K562 (cell line): Measurements from ENCODE around the gene MAP2K6. TPM values are rescaled to one million over a fixed set of nuclear protein-coding genes. Genes with fewer than 3 reads are reported as not detected.

Experiments
- ATAC-seq: fragments of 200-7000 bp; cut with Tn5 transposase; 3 replicates; pipeline ENCODE4 v1.9.1; 2020; ENCODE audit warnings: moderate library complexity
- BruUV-seq: library from RNA; stranded (reverse); fragments of 400-500 nt; replicated peaks from 2 replicates; lab custom pipeline; 2021; lab: Mats Ljungman, UMichigan
- CTCF ChIA-PET: fragments of 300-600 bp; formaldehyde crosslinking; extraction: SDS; loops from one replicate; lab custom pipeline; 2021; ENCODE audit warnings: low intra/inter-chr PET ratio; lab: Yijun Ruan, JAX
- POLR2A ChIA-PET: fragments of 300-600, 350-650 bp; sonication (Branson Sonifier 250); formaldehyde crosslinking; extraction: SDS; loops from one replicate; lab custom pipeline; 2021; ENCODE audit warnings: antibody characterized with exemption, inconsistent platforms; lab: Yijun Ruan, JAX
- DNase-seq, 4 experiments: peaks; one replicate each; pipeline versions ENCODE4 v3.0.0 to v3.0.0-alpha.2; 2011 to 2018; ENCODE audit warnings: low spot score in 3 of 4, mixed read lengths in 3 of 4; ENCODE audit errors: extremely low read depth in 1 of 4
- FAIRE-seq: peaks from 2 replicates; lab custom pipeline; 2011; peaks lifted over from hg19 to GRCh38; lab: Jason Lieb, UNC
- H2AFZ ChIP-seq: 2 replicates; pipeline ENCODE4 v1.6.0; 2011; ENCODE audit warnings: low read depth, low read length, control low read depth, inconsistent platforms
- H3K27ac ChIP-seq: fragments of 200-600 bp; 3 replicates; pipeline ENCODE4 v1.8.0; 2011; ENCODE audit warnings: low read depth, mild to moderate bottlenecking, control low read depth, inconsistent platforms, low read length, moderate library complexity, mixed read lengths; ENCODE audit errors: extremely low read depth
- H3K27me3 ChIP-seq, 2 experiments: fragments of 300-600 bp in 1 of 2; 2 replicates in 1 of 2; 3 replicates in 1 of 2; pipeline versions ENCODE4 v1.6.0 to v1.8.0; 2011; ENCODE audit warnings: inconsistent platforms in 2 of 2, low read length in 2 of 2, mild to moderate bottlenecking in 1 of 2, mixed read lengths in 1 of 2, moderate library complexity in 1 of 2; ENCODE audit not compliant: control insufficient read depth in 2 of 2, insufficient read depth in 2 of 2
- H3K36me3 ChIP-seq: fragments of 300-600 bp; 3 replicates; pipeline ENCODE4 v1.8.0; 2011; ENCODE audit warnings: mild to moderate bottlenecking, low read length, inconsistent platforms; ENCODE audit not compliant: control insufficient read depth, insufficient read depth
- H3K4me1 ChIP-seq, 2 experiments: fragments of 200-600 bp in 1 of 2; replicated peaks in 1 of 2; 2 replicates in 1 of 2; 3 replicates in 1 of 2; pipeline versions ENCODE4 v1.5.1 to v1.8.0; 2011; ENCODE audit warnings: inconsistent platforms in 2 of 2, low read length in 2 of 2, mild to moderate bottlenecking in 1 of 2, mixed read lengths in 1 of 2, moderate library complexity in 1 of 2; ENCODE audit not compliant: control insufficient read depth in 2 of 2, insufficient read depth in 2 of 2
- H3K4me2 ChIP-seq: 2 replicates; pipeline ENCODE4 v1.6.1; 2011; ENCODE audit warnings: low read length, control low read depth, inconsistent platforms, mixed read lengths; ENCODE audit not compliant: insufficient read depth
- H3K4me3 ChIP-seq: fragments of 200-600 bp; sonication (generic), shearing (Covaris generic); 2 replicates; pipeline ENCODE4 v1.5.1; 2016; ENCODE audit warnings: control low read depth, inconsistent platforms
- H3K79me2 ChIP-seq: fragments of 200-600 bp; 3 replicates; pipeline ENCODE4 v1.8.0; 2011; ENCODE audit warnings: low read length, inconsistent platforms; ENCODE audit not compliant: control insufficient read depth, insufficient read depth
- H3K9ac ChIP-seq, 2 experiments: 2 replicates each; pipeline versions ENCODE4 v1.6.0 to v1.6.1; 2011; ENCODE audit warnings: low read depth in 2 of 2, low read length in 2 of 2, control low read depth in 1 of 2, inconsistent platforms in 1 of 2, mild to moderate bottlenecking in 1 of 2, mixed read lengths in 1 of 2; ENCODE audit not compliant: insufficient read depth in 1 of 2
- H3K9me1 ChIP-seq: one replicate; pipeline ENCODE4 v1.6.0; 2011; ENCODE audit warnings: inconsistent platforms, mild to moderate bottlenecking, low read length, moderate library complexity; ENCODE audit not compliant: control insufficient read depth, insufficient read depth
- H3K9me3 ChIP-seq: replicated peaks from 2 replicates; pipeline ENCODE4 v1.5.1; 2011; ENCODE audit warnings: low read depth, low read length, inconsistent platforms; ENCODE audit not compliant: control insufficient read depth, insufficient read depth
- H4K20me1 ChIP-seq: replicated peaks from 2 replicates; pipeline ENCODE4 v1.6.1; 2011; ENCODE audit warnings: low read length, inconsistent platforms, mixed read lengths; ENCODE audit not compliant: control insufficient read depth, insufficient read depth
- ASH1L ChIP-seq: fragments of 450-650 bp; IDR thresholded peaks from 2 replicates; pipeline ENCODE4 v1.6.1; 2018; ENCODE audit warnings: borderline replicate concordance, mild to moderate bottlenecking, low read depth; ENCODE audit not compliant: partially characterized antibody
- BRD4 ChIP-seq: fragments of 200-600 bp; sonication (generic); IDR thresholded peaks from 2 replicates; pipeline ENCODE4 v1.6.1; 2017; ENCODE audit warnings: inconsistent platforms
- ELK3 ChIP-seq: fragments of 450-650 bp; formaldehyde crosslinking; IDR thresholded peaks from 2 replicates; pipeline ENCODE4 v1.4.0; 2020; ENCODE audit warnings: mild to moderate bottlenecking
- IRF2 ChIP-seq: sonication (generic); formaldehyde crosslinking; IDR thresholded peaks from 2 replicates; pipeline ENCODE4 v1.8.1; 2022; ENCODE audit warnings: mild to moderate bottlenecking, missing genetic modification reagents
- LCOR ChIP-seq: sonication (generic); formaldehyde crosslinking; IDR thresholded peaks from 2 replicates; pipeline ENCODE4 v1.8.0; 2022; ENCODE audit warnings: mild to moderate bottlenecking, missing genetic modification reagents
- TFAM ChIP-seq: fragments of 250-450 bp; sonication (Bioruptor Pico); conservative IDR thresholded peaks from 2 replicates; pipeline ENCODE4 v1.5.0; 2021; ENCODE audit warnings: mild to moderate bottlenecking, moderate library complexity
- ZBTB17 ChIP-seq: fragments of 450-650 bp; formaldehyde crosslinking; IDR thresholded peaks from 2 replicates; pipeline ENCODE4 v1.4.0; 2020; ENCODE audit warnings: mild to moderate bottlenecking
- ZNF12 ChIP-seq: sonication (generic); formaldehyde crosslinking; IDR thresholded peaks from 2 replicates; pipeline ENCODE4 v1.4.0; 2020; ENCODE audit warnings: mild to moderate bottlenecking, missing genetic modification reagents
- ZNF354B ChIP-seq: fragments of 250-450 bp; sonication (Bioruptor Pico); IDR thresholded peaks from 2 replicates; pipeline ENCODE4 v1.4.0; 2020
- ZNF780A ChIP-seq: fragments of 250-450 bp; sonication (Bioruptor Pico); IDR thresholded peaks from 2 replicates; pipeline ENCODE4 v1.5.0; 2021; ENCODE audit warnings: mild to moderate bottlenecking
- ZNF785 ChIP-seq: fragments of 250-450 bp; sonication (Bioruptor Pico); IDR thresholded peaks from 2 replicates; pipeline ENCODE4 v1.4.0; 2020; ENCODE audit warnings: mild to moderate bottlenecking
- WGBS: fragments of 100-300 bp; shearing (Covaris generic); methylation state at CpG from one replicate; pipeline ENCODE4 v1.1.6; 2016; ENCODE audit warnings: low coverage, mixed read lengths; ENCODE audit not compliant: insufficient coverage; ENCODE audit errors: missing lambda C conversion rate; 5-methylcytosine and 5-hydroxymethylcytosine counted together
- in situ Hi-C: fragments of 300-500 bp; cut with MboI; formaldehyde crosslinking; loops from 4 replicates; pipeline ENCODE4 v1.15.0; 2018; ENCODE audit warnings: inconsistent platforms, mixed read lengths
- intact Hi-C: fragments of 100-400 bp; cut with micrococcal nuclease; formaldehyde crosslinking; loops from 2 replicates; pipeline ENCODE4 v1.14.2; 2022
- polyA plus RNA-seq, 8 experiments: library from polyadenylated mRNA; depleted of rRNA in 4 of 8; stranded (reverse) in 5 of 8; unstranded in 3 of 8; fragments of >200 nt; fragmentation: Nextera tagmentation in 2 of 8; fragmentation: Illumina TruSeq in 1 of 8; extraction: Ambion mirVana in 2 of 8; extraction: Trizol in 1 of 8; gene quantifications; 2 replicates each; pipeline versions ENCODE4 v1.2.1 to v1.2.3, GENCODE V29; 2011 to 2014; ENCODE audit warnings: inconsistent platforms in 1 of 8, missing spikeins in 1 of 8
- total RNA-seq, 7 experiments: library from RNA; depleted of rRNA in 6 of 7; stranded (reverse); fragments of >200 nt in 6 of 7; fragmentation: Illumina TruSeq in 2 of 7; extraction: Trizol in 2 of 7; gene quantifications; 2 replicates each; pipeline versions ENCODE4 v1.2.1 to v1.2.3, GENCODE V29; 2011 to 2021; ENCODE audit warnings: low replicate concordance in 1 of 7
- TF ChIP-seq, protein P1 (sequence below): sonication (generic); formaldehyde crosslinking; IDR thresholded peaks from 2 replicates; pipeline ENCODE4 v1.8.0; 2022; ENCODE audit warnings: missing genetic modification reagents, mild to moderate bottlenecking, moderate library complexity, borderline replicate concordance
- TF ChIP-seq, protein P2 (sequence below), 2 experiments: fragments of 450-650 bp; IDR thresholded peaks; 2 replicates each; pipeline ENCODE4 v1.6.1; 2016
- TF ChIP-seq, protein P3 (sequence below), 2 experiments: fragments of 200-800 bp in 1 of 2; sonication (Bioruptor generic) in 1 of 2; sonication (generic) in 1 of 2; formaldehyde crosslinking in 1 of 2; IDR thresholded peaks in 1 of 2; conservative IDR thresholded peaks in 1 of 2; 2 replicates each; pipeline versions ENCODE4 v1.5.0 to v1.6.1; 2016 to 2020; ENCODE audit warnings: missing compliant biosample characterization in 1 of 2, missing genetic modification characterization in 1 of 2, missing genetic modification reagents in 1 of 2
- TF ChIP-seq, protein P4 (sequence below), 3 experiments: fragments of 200-800 bp in 1 of 3; fragments of 250-450 bp in 1 of 3; fragments of 450-650 bp in 1 of 3; sonication (Bioruptor Pico) in 1 of 3; sonication (Bioruptor generic) in 1 of 3; formaldehyde crosslinking in 1 of 3; IDR thresholded peaks; 2 replicates each; pipeline versions ENCODE4 v1.6.1 to v1.8.0; 2016 to 2022; ENCODE audit warnings: mild to moderate bottlenecking in 2 of 3, missing genetic modification characterization in 2 of 3, missing compliant biosample characterization in 1 of 3, moderate library complexity in 1 of 3

Gene MAP2K6
- total and polyA plus RNA-seq, 9 of the 15 experiments (the other 6 are each of a cell fraction or from before 2014, with no cell fraction given), result 0.07 to 0.13 TPM; not detected in 7

GRCh38 chr17:69572747-69573146, 158.2 kb downstream of the MAP2K6 start:
- Histone ChIP-seq H3K27ac (no peak overlapping the region), H4K20me1 (no peaks in the 10 kb centered on the region), H3K9me3 (no peaks in the 10 kb centered on the region), H3K9me1 (no peaks in the 10 kb centered on the region), H3K36me3 (no peaks in the 10 kb centered on the region), H2AFZ (no peak overlapping the region), H3K4me3 (no peak overlapping the region), H3K9ac (no peak overlapping the region), H3K79me2 (no peaks in the 10 kb centered on the region), H3K4me1 (no peaks in the 10 kb centered on the region), H3K4me2 (no peak overlapping the region), H3K27me3 (no peaks in the 10 kb centered on the region)
- ChIA-PET CTCF (no interaction called here), POLR2A (no interaction called here)
- no peak for ATAC-seq
- in situ Hi-C loops (no loop called here), intact Hi-C loops (no loop called here)
- 0% methylated on average over 1 of the region's 3 CpGs for WGBS
- BruUV-seq, result no TSS peak
- FAIRE-seq, result no peak
- no peak for DNase-seq
- no peak for TF ChIP-seq ELK3 (CRISPR knock-in tag)
- no peak for TF ChIP-seq BRD4
- TF ChIP-seq ZNF780A (CRISPR knock-in tag), result no peak
- no peak for TF ChIP-seq ZBTB17 (CRISPR knock-in tag)
- TF ChIP-seq, protein P1, sequence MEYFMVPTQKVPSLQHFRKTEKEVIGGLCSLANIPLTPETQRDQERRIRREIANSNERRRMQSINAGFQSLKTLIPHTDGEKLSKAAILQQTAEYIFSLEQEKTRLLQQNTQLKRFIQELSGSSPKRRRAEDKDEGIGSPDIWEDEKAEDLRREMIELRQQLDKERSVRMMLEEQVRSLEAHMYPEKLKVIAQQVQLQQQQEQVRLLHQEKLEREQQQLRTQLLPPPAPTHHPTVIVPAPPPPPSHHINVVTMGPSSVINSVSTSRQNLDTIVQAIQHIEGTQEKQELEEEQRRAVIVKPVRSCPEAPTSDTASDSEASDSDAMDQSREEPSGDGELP, result no peak
- TF ChIP-seq, protein P2, sequence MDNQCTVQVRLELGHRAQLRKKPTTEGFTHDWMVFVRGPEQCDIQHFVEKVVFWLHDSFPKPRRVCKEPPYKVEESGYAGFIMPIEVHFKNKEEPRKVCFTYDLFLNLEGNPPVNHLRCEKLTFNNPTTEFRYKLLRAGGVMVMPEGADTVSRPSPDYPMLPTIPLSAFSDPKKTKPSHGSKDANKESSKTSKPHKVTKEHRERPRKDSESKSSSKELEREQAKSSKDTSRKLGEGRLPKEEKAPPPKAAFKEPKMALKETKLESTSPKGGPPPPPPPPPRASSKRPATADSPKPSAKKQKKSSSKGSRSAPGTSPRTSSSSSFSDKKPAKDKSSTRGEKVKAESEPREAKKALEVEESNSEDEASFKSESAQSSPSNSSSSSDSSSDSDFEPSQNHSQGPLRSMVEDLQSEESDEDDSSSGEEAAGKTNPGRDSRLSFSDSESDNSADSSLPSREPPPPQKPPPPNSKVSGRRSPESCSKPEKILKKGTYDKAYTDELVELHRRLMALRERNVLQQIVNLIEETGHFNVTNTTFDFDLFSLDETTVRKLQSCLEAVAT (IDR thresholded peaks at IDR 0.05), result no peak
- no peak for TF ChIP-seq ZNF12 (CRISPR knock-in tag)
- no peak for TF ChIP-seq IRF2 (CRISPR knock-in tag)
- TF ChIP-seq, protein P3, sequence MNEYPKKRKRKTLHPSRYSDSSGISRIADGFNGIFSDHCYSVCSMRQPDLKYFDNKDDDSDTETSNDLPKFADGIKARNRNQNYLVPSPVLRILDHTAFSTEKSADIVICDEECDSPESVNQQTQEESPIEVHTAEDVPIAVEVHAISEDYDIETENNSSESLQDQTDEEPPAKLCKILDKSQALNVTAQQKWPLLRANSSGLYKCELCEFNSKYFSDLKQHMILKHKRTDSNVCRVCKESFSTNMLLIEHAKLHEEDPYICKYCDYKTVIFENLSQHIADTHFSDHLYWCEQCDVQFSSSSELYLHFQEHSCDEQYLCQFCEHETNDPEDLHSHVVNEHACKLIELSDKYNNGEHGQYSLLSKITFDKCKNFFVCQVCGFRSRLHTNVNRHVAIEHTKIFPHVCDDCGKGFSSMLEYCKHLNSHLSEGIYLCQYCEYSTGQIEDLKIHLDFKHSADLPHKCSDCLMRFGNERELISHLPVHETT (CRISPR knock-in tag; conservative IDR thresholded peaks at IDR 0.05 in 1 of 2, IDR thresholded peaks at IDR 0.05 in 1 of 2), result no peak
- no peak for TF ChIP-seq ZNF354B (CRISPR knock-in tag)
- no peak for TF ChIP-seq ASH1L
- TF ChIP-seq ZNF785 (CRISPR knock-in tag), result no peak
- TF ChIP-seq, protein P4, sequence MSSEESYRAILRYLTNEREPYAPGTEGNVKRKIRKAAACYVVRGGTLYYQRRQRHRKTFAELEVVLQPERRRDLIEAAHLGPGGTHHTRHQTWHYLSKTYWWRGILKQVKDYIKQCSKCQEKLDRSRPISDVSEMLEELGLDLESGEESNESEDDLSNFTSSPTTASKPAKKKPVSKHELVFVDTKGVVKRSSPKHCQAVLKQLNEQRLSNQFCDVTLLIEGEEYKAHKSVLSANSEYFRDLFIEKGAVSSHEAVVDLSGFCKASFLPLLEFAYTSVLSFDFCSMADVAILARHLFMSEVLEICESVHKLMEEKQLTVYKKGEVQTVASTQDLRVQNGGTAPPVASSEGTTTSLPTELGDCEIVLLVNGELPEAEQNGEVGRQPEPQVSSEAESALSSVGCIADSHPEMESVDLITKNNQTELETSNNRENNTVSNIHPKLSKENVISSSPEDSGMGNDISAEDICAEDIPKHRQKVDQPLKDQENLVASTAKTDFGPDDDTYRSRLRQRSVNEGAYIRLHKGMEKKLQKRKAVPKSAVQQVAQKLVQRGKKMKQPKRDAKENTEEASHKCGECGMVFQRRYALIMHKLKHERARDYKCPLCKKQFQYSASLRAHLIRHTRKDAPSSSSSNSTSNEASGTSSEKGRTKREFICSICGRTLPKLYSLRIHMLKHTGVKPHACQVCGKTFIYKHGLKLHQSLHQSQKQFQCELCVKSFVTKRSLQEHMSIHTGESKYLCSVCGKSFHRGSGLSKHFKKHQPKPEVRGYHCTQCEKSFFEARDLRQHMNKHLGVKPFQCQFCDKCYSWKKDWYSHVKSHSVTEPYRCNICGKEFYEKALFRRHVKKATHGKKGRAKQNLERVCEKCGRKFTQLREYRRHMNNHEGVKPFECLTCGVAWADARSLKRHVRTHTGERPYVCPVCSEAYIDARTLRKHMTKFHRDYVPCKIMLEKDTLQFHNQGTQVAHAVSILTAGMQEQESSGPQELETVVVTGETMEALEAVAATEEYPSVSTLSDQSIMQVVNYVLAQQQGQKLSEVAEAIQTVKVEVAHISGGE (CRISPR knock-in tag; IDR thresholded peaks at IDR 0.05), result no peak
- no peak for TF ChIP-seq LCOR (CRISPR knock-in tag)
- no peak for TF ChIP-seq TFAM (CRISPR knock-in tag)
